Measurements from ENCODE around the gene SH3TC2. TPM values are rescaled to one million over a fixed set of nuclear protein-coding genes. Genes with fewer than 3 reads are reported as not detected.

SH3TC2 gene
- total RNA-seq, 1 experiment from 2014 or later = 7.8 TPM

DNA sequence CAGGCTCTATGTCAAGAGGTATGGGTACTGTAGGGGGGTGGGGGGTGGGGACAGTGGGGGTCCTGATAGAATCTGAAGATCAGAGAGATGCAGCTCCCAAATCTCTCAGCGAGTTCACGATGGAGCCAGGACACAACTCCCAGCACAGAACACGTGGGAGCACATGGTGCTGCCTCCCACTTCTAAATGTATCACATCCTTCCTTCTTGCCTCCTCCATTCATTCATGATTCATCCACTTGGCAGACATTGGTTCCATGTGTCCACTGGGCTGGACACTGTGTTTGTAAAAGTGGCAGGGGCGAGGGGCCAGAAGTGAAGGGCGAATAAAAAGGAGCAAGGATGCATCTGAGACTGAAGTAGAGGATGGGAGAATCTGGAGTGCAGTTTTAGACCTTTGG is 33.9 kb downstream of the SH3TC2 start:
- DNase-seq (ENCODE audit: low spot score) = no peak

GRCh38 chr5:149028161-149028560 is 34.7 kb downstream of the SH3TC2 start:
- DNase-seq (ENCODE audit: low spot score) = no peak

DNA sequence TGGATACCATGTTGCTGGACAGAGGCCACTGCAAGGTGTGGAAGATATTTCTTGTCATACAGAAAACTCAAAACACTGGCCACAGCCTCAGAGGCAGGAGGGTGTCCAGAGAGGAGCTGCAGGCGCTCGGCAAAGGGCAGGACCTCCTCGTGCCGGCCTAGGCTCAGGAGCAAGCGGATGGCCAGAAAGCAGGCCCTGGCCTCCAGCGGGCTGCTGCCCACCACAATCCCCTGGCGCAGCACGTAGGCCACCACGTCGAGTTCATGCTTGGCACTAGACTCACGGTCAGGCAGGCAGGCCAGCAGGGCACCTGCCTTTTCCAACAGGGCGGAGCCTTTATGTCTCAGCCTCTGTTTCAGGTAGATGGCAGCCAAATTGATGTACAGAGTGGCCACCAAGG is 35.2 kb downstream of the SH3TC2 start:
- no peak for DNase-seq (ENCODE audit: low spot score)

DNA sequence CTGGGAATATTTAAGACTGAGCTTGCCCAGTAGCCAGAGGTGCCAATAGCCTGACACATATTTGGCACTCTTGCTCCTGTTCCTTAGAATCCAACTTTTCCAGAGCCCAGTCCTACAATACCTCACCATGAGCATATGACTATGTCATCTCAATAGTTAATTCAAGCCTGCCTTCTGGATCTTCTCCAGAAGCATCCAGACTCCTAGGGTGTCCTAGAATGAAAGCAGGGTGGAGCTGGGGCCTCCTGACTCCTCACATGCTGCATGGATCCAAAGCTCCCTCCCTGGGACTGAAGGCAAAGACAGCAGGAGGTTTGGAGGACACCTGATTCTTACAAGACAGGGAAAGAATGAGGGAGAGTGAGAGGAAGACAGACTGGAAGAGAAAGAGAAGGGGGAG is 37.9 kb downstream of the SH3TC2 start:
- no peak for DNase-seq (ENCODE audit: low spot score)

DNA sequence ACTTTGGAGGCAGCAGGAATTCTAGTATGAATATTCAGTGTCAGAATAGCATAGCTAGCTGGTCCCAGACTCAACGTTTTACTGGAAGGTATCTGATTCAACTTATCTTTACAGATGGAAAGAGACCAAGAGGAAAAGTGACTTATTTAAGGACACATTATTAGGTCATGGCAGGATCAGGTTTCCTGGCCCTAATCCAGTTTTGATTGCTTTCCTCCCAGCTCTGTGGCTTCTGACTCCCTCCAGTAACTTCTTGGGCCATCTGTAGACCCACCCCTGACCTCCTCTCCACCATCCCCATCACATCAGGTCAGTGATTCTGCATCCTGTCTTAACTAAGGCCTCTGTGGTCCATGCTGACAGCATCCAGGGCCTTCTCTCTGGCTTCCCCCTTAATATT is 38.4 kb downstream of the SH3TC2 start:
- peak; percentile 33 for DNase-seq (ENCODE audit: low spot score)

DNA sequence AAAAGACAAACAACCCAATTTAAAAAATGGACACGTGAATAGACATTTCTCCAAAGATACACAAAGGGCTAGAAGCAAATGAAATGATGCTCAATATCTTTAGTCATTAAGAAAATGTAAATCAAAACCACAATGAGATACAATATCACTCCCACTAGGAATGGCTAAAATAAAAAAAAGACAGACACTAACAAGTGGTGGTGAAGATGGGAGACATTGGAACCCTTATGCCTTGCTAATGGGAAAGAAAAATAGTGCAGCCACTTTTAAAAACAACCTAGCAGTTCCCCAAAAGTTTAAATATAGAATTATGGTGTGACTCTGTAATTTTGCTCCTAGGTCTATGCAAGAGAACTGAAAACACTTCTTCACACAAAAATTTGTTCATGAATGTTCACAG is 40.7 kb downstream of the SH3TC2 start:
- no peak for DNase-seq (ENCODE audit: low spot score)

DNA sequence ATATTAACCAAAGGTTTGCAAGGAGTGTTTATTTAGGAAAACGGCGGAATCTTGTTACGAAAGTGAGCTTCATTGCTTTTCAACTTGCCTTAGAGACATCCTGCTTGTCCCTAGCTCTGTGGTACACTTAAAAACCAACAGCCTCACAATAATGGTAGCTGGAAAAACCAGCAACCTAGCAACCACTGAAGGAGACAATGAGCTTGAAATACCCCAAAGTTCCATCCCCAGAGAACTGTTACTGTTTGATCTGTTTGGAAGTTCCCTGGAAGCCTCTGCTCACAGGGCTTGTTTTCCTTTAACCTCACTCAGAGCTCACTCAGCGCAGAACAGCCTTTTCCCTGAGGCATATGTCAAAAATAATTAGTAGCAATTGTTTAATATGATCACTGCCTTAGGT is 43.2 kb downstream of the SH3TC2 start:
- DNase-seq (ENCODE audit: low spot score) = no peak

GRCh38 chr5:149018909-149019443 is 43.9 kb downstream of the SH3TC2 start:
- no peak for DNase-seq (ENCODE audit: low spot score)

GRCh38 chr5:149017636-149018035 is 45.2 kb downstream of the SH3TC2 start:
- no peak for DNase-seq (ENCODE audit: low spot score)

- DNase-seq (ENCODE audit: low spot score) = peak; percentile 27
Observed at GRCh38 chr5:149015561-149015960, 47.3 kb downstream of the SH3TC2 start.

- peak; percentile 54 for DNase-seq (ENCODE audit: low spot score)
Observed at GRCh38 chr5:149015126-149015525, 47.7 kb downstream of the SH3TC2 start.

- DNase-seq (ENCODE audit: low spot score) = no peak
Observed at GRCh38 chr5:149014571-149015031, 48.3 kb downstream of the SH3TC2 start.

GRCh38 chr5:149013796-149014195 is 49.1 kb downstream of the SH3TC2 start:
- no peak for DNase-seq (ENCODE audit: low spot score)

GRCh38 chr5:149012350-149012749 is 50.5 kb downstream of the SH3TC2 start:
- no peak for DNase-seq (ENCODE audit: low spot score)

GRCh38 chr5:149011728-149012127 is 51.1 kb downstream of the SH3TC2 start:
- no peak for DNase-seq (ENCODE audit: low spot score)

- DNase-seq (ENCODE audit: low spot score) = peak; percentile 83
Observed at GRCh38 chr5:149011084-149011483, 51.8 kb downstream of the SH3TC2 start.

DNA sequence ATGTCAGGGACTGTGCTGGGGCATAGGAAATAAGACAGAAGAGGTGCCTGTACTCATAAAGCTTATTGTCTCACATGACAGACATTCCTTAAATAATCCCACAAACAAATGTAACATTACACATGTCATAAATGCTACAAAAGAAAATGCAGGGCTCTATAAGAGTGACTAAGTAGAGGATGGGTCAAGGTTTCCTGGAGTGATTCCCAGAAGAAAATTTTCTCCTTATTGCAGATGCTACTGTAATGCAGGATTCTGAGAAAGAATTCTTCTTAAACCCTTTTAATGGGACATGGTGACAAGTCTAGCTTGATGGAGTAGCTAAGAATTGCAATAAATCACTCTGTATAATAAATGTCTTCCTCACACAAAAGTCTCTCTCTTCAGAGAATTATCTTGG is 55.7 kb downstream of the SH3TC2 start:
- DNase-seq (ENCODE audit: low spot score) = peak; percentile 93

- DNase-seq (ENCODE audit: low spot score) = no peak
Observed at GRCh38 chr5:149006426-149006825, 56.4 kb downstream of the SH3TC2 start.

- DNase-seq (ENCODE audit: low spot score) = no peak
Observed at GRCh38 chr5:149005077-149005892, 57.6 kb downstream of the SH3TC2 start.

DNA sequence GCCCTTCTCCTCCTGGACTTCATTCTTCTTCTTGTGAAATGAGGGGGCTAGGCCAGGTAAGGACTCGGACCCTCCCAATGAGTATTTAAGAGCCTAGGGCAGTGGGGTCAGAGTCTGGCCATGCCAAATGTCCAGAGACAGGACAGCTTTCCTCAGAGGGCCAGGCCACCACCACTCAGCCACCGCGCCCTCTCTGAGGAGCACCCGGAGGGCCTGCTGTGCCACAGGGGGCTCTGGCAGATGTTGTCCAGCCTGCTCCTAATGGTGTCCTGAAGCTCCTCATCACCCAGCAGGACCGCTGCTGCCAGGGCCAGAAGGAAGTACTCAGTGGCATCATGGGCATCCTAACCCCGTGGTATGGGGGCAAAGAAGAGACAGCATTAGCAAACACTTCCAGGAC is 58.3 kb downstream of the SH3TC2 start:
- DNase-seq (ENCODE audit: low spot score) = no peak

GRCh38 chr5:149002761-149003689 is 59.8 kb downstream of the SH3TC2 start:
- peak; percentile 78 for DNase-seq (ENCODE audit: low spot score)

DNA sequence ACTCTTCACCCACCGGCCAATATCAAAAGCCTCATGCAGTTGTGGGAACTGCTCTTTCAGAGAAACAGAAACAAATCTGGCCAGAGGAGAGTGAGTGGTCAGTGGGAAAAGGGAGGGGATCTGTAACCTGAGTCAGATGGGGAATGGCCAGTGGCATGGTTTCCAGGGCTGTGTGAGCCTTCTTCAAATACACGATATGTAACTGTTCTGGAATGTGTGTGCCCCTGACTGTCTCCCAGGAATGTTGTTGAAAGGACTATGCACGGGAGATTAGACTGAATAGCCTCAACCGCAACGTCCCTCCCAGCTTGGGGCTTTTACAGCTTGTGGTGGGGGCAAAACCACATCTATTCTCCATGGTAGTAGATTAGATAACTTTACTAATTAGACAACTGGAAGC is 60.8 kb downstream of the SH3TC2 start:
- DNase-seq (ENCODE audit: low spot score) = peak; percentile 100
